Renal cortical epithelial cell (primary cell): ENCODE results near the gene RBX1. TPM values are rescaled to one million over a fixed set of nuclear protein-coding genes. Genes with fewer than 3 reads are reported as not detected.
"Not testable (repeated sequence)": the region's sequence is repeated elsewhere in the genome, so short reads cannot be mapped to it uniquely, and the experiment has no call there.

ENCODE experiments used
- DNase-seq: peaks from one replicate; pipeline ENCODE4 v3.0.0-alpha.2; 2011; ENCODE audit warnings: low read depth
- total RNA-seq: library from RNA; depleted of rRNA; stranded (reverse); fragments of >200 nt; gene quantifications from 2 replicates; pipeline ENCODE4 v1.2.3, GENCODE V29; 2014

The RBX1 gene
- total RNA-seq, 1 donor from 2014 or later: 36.6 TPM

DNA sequence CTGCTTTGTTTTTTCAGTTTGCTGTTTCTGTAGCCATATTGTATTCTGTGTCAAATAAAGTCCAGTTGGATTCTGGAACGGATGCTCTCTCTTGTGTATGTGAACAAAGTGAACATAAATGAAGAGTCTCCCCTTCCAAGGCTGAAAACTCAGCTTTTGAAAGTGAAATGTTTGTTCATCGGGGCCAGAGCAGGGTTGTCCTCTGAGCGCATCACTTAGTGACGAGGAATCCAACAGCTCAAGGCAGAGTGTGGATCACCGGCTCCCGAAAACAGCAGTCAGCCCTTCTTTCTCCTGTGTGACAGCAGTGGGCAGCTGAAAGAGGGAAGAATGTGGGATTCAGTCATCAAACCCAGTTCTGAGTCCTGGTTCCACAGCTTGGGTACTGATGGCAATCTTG is 21.4 kb downstream of the RBX1 start:
- no peak for DNase-seq

- DNase-seq: no peak
These were observed 22.0 kb downstream of the RBX1 start for GRCh38 chr22:40973144-40973543.

DNA sequence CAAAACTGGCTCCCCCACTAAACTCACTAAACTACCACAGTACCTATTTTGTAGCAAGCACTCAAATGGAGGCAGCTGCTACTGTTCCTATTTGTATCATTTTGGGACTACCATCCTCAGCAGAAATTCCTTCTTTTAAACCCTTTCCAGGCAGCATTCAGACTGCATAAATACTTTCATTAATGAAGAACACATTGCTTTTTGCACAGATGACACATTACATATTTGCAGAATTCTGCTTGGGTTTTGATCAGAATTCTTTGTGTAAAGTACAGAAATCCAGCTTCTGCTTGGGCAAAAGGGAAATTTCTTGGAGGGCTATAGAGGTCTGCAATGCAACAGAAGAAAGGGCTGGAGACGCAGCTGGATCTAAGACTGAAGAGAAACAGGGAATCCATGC is 24.2 kb downstream of the RBX1 start:
- no peak for DNase-seq

DNA sequence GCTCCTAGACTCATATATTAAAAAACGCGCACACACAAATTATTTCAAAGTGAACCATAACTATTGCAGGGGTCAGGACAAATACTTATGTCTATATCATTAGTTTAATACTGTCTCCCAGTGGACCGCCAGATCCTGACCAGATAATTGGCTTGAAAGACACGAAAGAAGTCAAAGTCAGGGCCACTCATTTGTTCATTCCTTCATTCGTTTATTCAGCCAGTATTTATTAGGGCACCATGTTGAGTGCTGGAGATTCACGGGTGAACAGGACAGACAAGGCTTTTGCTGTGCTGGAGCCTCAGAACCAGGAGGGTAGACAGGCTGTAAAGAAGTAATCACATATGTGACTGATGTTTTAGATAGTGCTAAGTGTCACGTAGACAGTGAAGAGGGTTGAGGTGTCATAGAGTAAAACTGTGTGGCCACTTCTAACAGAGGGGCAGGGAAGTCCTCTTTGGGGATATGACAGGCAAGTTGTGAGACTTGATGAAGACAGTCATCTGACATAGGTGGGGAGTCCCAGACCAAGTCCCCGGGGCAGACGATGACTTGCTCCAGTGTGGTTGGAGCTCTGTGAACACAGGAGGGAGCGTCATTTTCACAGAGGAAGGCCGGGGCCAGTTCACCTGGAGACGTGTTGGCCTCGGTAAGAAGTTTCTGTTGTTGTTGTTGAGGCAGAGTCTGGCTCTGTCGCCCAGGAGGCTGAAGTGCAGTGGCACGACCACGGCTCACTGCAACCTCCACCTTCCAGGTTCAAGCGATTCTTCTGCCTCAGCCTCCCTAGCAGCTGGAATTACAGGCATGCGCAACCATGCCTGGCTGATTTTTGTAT is 25.9 kb downstream of the RBX1 start:
- DNase-seq: no peak

DNA sequence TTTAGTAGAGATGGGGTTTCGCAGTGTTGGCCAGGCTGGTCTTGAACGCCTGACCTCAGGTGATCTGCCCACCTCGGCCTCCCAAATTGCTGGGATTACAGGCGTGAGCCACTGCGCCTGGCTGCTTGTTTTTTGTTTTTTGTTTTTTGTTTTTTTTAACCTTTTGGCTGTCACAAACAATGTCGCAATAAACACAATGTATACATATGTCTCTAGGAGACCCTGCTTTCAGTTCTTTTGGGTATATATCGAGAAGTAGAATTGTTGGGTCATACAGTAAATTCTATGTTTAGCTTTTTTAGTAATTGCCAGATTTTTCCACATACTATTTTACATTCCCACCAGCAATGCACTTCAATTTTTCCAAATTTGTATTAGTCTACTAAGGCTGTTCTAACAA is 28.0 kb downstream of the RBX1 start:
- DNase-seq: no peak

GRCh38 chr22:40979871-40980270 is 28.7 kb downstream of the RBX1 start:
- no peak for DNase-seq

DNA sequence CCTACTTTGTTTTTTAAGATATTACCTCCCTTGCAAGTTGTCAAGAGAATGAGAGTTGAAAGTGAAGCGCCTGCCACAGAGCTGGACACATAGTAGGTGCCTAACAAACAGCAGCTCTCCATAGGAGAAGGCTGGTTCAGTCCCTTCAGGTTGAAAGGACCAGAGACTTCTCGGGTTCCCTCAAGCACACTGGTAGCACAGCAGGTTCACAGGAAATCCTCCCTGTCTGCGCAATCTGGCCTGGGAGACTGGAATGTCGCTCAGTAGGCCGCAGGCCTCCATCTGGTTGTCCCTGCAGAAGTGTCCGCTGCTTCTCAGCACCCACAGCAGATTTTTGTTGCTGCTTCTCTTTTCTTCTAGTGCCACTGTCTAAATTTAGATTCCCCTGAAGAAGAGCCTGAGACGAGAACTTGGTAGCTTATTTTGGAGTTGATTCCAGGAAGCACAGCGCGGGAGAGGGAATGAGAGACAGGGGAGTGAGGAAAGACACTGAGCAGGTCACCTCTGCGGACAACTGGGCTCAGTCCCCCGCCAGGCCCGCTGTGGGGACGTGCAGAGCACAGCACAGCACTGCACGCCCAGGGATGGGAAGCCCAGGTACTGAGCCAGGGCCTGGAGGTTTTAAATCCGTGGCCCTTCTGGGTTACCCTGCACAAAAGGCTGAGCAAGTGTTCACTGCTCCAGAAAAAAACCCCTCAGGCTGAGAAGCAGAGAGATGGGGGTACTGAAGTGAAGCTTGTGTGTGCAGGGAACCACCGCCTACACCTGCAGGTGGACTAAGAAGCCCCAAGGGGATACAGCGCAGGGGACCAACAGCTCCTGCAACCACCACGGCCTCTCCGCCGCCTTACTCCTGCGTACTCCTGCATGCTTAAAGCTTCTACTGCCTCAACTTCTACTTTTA is 31.6 kb downstream of the RBX1 start:
- DNase-seq: no peak

DNA sequence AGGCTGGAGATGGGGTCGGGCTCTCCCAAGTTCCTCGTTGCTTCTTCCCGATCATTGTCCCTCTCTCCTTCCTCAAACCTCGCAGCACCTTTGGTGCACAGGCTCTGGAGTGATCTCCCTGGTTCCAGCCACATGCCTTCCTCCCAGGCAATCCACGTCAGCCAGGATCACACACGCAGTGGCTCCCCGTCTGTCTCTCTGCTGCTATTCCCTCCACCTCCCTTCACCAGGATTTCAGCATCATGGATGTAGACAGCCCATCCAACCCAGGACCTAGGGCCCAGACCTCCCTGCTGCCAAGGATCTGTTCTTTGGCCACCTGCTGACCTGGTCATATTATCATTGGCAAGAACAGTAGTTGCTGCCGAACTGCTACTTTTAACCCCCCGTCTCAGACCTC is 40.1 kb downstream of the RBX1 start:
- no peak for DNase-seq

GRCh38 chr22:40995821-40996220 is 44.6 kb downstream of the RBX1 start:
- no peak for DNase-seq

DNA sequence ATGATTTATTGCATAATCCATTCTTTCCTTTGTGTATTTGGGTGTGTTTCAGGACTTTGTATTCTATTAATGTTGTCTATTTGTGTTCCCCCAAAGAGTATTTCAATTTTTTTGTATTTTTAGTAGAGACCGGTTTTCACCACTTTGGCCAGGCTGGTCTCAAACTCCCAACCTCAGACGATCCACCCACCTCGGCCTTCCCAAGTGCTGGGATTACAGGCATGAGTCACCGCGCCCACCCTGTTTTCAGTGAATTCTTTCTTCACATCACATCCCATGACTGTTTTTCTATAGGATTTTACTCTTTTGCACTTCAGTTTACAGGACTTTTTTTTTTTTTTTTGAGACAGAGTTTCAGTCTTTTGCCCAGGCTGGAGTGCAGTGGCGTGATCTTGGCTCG is 46.3 kb downstream of the RBX1 start:
- no peak for DNase-seq

DNA sequence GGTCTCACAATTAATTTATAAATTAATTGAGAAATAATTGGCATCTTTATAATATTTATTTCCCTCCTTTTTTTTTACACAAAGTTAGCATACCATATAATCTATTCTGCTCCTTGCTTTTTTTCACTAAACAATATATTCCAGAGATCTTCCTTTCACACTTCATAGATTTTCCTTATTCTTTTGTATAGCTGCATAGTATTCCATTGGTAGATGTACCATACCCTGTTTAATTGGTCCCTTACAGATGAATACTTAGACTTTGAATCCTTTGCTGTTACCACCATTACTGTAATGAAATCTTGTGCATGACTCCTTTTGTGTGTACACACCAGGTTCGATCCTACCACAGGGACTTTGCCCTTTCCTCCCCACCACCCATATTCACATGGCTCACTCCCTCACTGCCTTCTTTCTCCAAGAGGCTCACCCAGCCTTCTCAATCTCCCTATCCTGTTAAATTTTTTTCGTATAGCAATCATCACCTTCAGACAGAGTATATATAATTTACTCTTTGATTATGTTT is 48.9 kb downstream of the RBX1 start:
- no peak for DNase-seq

DNA sequence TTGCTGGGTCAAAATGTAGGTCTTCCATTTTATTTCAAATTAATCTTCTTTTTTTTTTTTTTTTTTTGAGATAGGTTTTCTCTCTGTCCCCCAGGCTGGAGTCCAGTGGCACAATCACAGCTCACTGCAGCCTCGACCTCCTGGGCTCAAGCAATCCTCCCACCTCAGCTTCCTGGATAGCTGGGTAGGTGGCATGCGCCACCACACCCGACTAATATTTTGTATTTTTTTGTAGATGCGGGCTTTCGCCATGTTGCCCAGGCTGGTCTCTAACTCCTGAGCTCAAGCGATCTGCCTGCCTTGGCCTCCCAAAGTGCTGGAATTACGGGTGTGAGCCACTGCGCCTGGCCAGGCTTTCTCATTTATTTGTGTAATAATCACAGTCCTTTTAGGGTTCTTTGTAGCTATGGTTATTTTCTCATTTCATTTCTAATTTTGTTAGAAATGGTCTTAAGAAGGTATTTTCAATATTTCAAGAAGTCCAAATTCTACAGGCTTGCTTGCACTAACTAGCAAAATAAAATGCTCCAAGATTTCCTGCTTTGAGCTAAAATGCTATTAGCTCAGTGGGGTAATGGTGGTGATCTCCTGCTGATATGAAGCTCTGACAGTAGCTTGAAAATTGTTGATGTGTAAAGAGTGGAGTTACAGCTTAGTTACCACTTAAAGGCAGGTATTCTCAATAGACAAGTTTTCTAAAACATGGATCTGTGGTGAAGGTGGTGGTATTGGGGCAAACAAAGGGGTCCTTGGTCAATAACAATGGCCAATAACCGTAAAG is 50.0 kb downstream of the RBX1 start:
- DNase-seq: peak; percentile 8

- peak; percentile 87 for DNase-seq
These were observed 50.5 kb downstream of the RBX1 start for GRCh38 chr22:41001722-41002122.

DNA sequence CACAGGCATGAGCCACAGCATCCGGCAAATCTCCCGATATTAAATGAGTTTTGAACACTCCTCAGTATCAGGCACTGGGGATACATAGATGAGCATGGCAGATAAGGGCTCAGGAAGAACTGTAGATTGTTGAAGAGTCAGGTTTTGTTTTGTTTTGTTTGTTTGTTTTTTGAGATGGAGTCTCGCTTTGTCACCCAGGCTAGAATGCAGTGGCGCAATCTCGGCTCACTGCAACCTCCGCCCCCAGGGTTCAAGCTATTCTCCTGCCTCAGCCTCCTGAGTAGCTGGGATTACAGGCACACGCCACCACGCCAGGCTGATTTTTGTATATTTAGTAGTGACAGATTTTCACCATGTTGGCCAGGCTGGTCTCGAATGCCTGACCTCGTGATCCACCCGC is 51.2 kb downstream of the RBX1 start:
- DNase-seq: not testable (repeated sequence)

- peak; percentile 20 for DNase-seq
These were observed 51.9 kb downstream of the RBX1 start for GRCh38 chr22:41003066-41003465.

DNA sequence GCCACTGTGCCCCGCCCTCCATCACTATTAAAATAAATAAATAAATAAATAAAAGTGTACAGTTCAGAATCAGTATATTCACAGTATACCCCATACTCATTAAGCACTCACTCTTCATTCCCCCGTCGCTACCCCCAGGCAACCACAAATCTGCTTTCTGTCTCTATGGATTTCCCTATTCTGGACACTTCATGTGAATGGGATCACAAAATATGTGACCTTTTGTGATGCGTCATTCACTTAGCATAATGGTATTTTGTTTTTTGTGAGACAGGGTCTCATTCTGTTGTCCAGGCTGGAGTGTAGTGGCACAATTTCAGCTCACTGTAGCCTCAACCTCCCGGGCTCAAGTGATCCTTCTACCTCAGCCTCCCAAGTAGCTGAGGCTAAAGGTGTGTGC is 52.8 kb downstream of the RBX1 start:
- DNase-seq: no peak

GRCh38 chr22:41009222-41009948 is 58.2 kb downstream of the RBX1 start:
- DNase-seq: peak; percentile 9

DNA sequence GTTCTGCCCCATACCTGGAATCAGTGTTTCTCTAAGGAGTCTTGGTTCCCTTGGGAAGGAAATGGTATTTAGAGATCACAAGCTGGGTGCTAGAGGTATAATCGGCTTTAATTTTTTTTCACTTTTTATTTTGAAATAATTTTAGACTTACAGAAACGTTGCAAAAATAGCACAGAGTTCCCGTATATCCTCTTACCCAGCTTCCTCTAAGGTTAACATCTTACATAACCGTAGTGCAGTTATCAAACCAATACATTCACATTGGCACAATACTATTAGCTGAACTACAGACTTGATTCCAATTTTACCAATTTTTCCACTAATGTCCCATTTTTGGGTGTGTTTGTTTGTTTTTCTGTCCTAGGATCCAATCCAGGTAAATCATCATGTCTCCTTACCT is 63.8 kb downstream of the RBX1 start:
- DNase-seq: no peak

GRCh38 chr22:41021061-41021612 is 70.0 kb downstream of the RBX1 start:
- DNase-seq: no peak

DNA sequence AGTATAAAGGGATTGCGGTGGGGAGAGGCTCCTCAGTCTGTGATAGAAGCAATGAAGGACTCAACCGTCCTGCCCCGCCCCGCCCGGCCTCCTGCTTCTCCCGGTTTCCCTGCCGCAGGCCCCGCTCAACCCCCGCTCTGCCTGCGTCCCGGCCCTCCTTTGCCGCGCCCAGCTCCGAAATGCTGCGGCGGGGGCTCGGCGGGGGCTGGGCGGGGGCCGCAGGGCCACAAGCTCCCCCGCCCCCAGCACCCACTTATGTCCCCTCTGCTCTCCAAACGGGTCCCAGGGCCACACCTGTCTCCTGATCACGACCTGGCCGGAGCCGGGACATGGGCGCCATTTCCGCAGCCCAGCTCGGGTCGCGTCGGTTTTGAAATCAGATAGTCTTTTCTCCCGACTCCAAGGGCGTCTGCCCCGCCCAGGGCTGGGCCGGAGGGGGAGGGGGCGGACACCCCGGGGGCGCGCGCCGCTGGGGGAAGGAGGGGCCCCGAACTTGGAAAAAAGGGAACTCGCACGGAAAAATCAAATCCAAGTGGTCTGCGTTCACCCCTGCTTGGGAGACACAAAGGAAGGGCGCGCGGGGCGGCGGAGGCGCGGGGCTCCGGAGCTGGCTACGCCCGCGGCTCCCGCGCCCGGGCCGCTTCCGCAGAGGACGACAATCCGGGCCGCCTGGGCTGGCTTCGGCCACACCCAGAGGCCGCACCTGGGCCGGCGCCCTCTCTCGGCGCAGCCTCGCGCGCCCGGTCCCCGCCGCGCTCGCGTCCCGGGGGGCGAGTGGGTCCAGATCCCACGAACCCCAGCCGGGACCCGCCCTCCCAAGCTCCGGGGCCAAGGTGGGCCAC is 70.7 kb downstream of the RBX1 start:
- DNase-seq: no peak
